ENCODE results near the gene PPM1H. TPM values are rescaled to one million over a fixed set of nuclear protein-coding genes. Genes with fewer than 3 reads are reported as not detected.

The PPM1H gene
- total and polyA plus RNA-seq, 2 donors (not counting 1 experiment from before 2014, with no cell fraction given) = 0.01 TPM; not detected in 1

GRCh38 chr12:62658910-62659309 is 276.0 kb downstream of the PPM1H start:
- Mint-ChIP-seq H3K27ac (no peak overlapping the region), H3K4me1 (no peaks in the 10 kb centered on the region), H3K4me3 (no peak overlapping the region), H3K9me3 (ENCODE audit: insufficient read depth) (no peaks in the 10 kb centered on the region), H3K27me3 (peaks cover 21% of the 10 kb centered on the region)
- CTCF ChIA-PET = no interaction called here
- no peak for TF ChIP-seq EZH2 (IDR thresholded peaks at IDR 0.05; ENCODE audit: borderline replicate concordance, insufficient read depth, low read depth, low read length, poor library complexity, severe bottlenecking)
- Histone ChIP-seq H3K4me1 (ENCODE audit: control insufficient read depth in 2 of 2, insufficient read depth in 2 of 2, low read length in 2 of 2) (no peaks in the 10 kb centered on the region), H3K79me2 (ENCODE audit: control insufficient read depth, insufficient read depth, low read length) (no peaks in the 10 kb centered on the region), H3K4me2 (replicated peaks; ENCODE audit: low read depth, low read length, poor library complexity, severe bottlenecking) (no peak overlapping the region), H3K27ac (ENCODE audit: low read length in 2 of 2) (no peak overlapping the region), H3K27me3 (replicated peaks in 1 of 4; ENCODE audit: control extremely low read depth in 1 of 4, control insufficient read depth in 3 of 4, insufficient read depth in 4 of 4, low read length in 3 of 4) (no peaks in the 10 kb centered on the region), H3K9me3 (ENCODE audit: control extremely low read depth in 1 of 3, control insufficient read depth in 2 of 3, insufficient read depth in 1 of 3, low read length in 2 of 3) (no peaks in the 10 kb centered on the region), H3K9ac (ENCODE audit: low read length) (no peak overlapping the region), H2AFZ (ENCODE audit: insufficient read depth, low read depth, low read length, poor library complexity, severe bottlenecking) (no peak overlapping the region), H3K4me3 (ENCODE audit: control extremely low read depth in 1 of 5, extremely low read depth in 1 of 5, insufficient read depth in 1 of 5, low read depth in 2 of 5, low read length in 4 of 5) (no peak overlapping the region), H4K20me1 (ENCODE audit: control insufficient read depth, insufficient read depth, low read length, poor library complexity, severe bottlenecking) (no peaks in the 10 kb centered on the region), H3K36me3 (replicated peaks in 1 of 2; ENCODE audit: control extremely low read depth in 1 of 2, control insufficient read depth in 1 of 2, extremely low read depth in 1 of 2, insufficient read depth in 2 of 2, low read length in 1 of 2) (no peaks in the 10 kb centered on the region)
- POLR2A ChIA-PET = no interaction called here
- ATAC-seq (ENCODE audit: low read depth) = no peak
- intact Hi-C loops (cut with micrococcal nuclease) = no loop called here
- 91% methylated on average over 5 of the region's 7 CpGs for WGBS (ENCODE audit: insufficient coverage)
- DNase-seq = no peak

- H3K9me3 Mint-ChIP-seq (ENCODE audit: insufficient read depth) = no peaks in the 10 kb centered on the region
- H3K27ac Mint-ChIP-seq = no peak overlapping the region
- Histone ChIP-seq H3K9me3 (ENCODE audit: control extremely low read depth in 1 of 3, control insufficient read depth in 2 of 3, insufficient read depth in 1 of 3, low read length in 2 of 3) (no peaks in the 10 kb centered on the region), H3K4me2 (replicated peaks; ENCODE audit: low read depth, low read length, poor library complexity, severe bottlenecking) (no peak overlapping the region), H3K27me3 (replicated peaks in 1 of 4; ENCODE audit: control extremely low read depth in 1 of 4, control insufficient read depth in 3 of 4, insufficient read depth in 4 of 4, low read length in 3 of 4) (no peaks in the 10 kb centered on the region), H4K20me1 (ENCODE audit: control insufficient read depth, insufficient read depth, low read length, poor library complexity, severe bottlenecking) (no peaks in the 10 kb centered on the region), H3K4me3 (ENCODE audit: control extremely low read depth in 1 of 5, extremely low read depth in 1 of 5, insufficient read depth in 1 of 5, low read depth in 2 of 5, low read length in 4 of 5) (no peak overlapping the region), H3K27ac (ENCODE audit: low read length in 2 of 2) (no peak overlapping the region), H3K36me3 (replicated peaks in 1 of 2; ENCODE audit: control extremely low read depth in 1 of 2, control insufficient read depth in 1 of 2, extremely low read depth in 1 of 2, insufficient read depth in 2 of 2, low read length in 1 of 2) (no peaks in the 10 kb centered on the region), H3K9ac (ENCODE audit: low read length) (no peak overlapping the region), H3K4me1 (ENCODE audit: control insufficient read depth in 2 of 2, insufficient read depth in 2 of 2, low read length in 2 of 2) (no peaks in the 10 kb centered on the region), H3K79me2 (ENCODE audit: control insufficient read depth, insufficient read depth, low read length) (no peaks in the 10 kb centered on the region), H2AFZ (ENCODE audit: insufficient read depth, low read depth, low read length, poor library complexity, severe bottlenecking) (no peak overlapping the region)
- CTCF ChIA-PET = no interaction called here
- no peak for DNase-seq
- TF ChIP-seq EZH2 (IDR thresholded peaks at IDR 0.05; ENCODE audit: borderline replicate concordance, insufficient read depth, low read depth, low read length, poor library complexity, severe bottlenecking) (no peak), CTCF (IDR thresholded peaks at IDR 0.05) (no peak)
- peaks cover 21% of the 10 kb centered on the region for H3K27me3 Mint-ChIP-seq
- intact Hi-C loops (cut with micrococcal nuclease) = no loop called here
- no CpG with 5 or more reads among the region's 1 CpG for WGBS (ENCODE audit: insufficient coverage)
- no peaks in the 10 kb centered on the region for H3K4me1 Mint-ChIP-seq
- POLR2A ChIA-PET = no interaction called here
- H3K4me3 Mint-ChIP-seq = no peak overlapping the region
- ATAC-seq (ENCODE audit: low read depth) = no peak
These were observed 277.7 kb downstream of the PPM1H start for GRCh38 chr12:62657363-62657632.

All from B cell (primary cell).